ENCODE results near the gene ASXL1. TPM values are rescaled to one million over a fixed set of nuclear protein-coding genes. Genes with fewer than 3 reads are reported as not detected.

ASXL1 gene
- total and polyA plus RNA-seq, 9 of the 15 experiments (the other 6 are each of a cell fraction or from before 2014, with no cell fraction given) = 6.5 to 65.3 (median 32.3) TPM

- no TSS peak for BruUV-seq (replicated peaks)
- Histone ChIP-seq H4K20me1 (replicated peaks; ENCODE audit: control insufficient read depth, insufficient read depth, low read length) (no peaks in the 10 kb centered on the region), H3K27ac (ENCODE audit: extremely low read depth, low read depth, low read length) (no peak overlapping the region), H3K4me2 (ENCODE audit: insufficient read depth, low read length) (no peak overlapping the region), H3K9ac (ENCODE audit: insufficient read depth in 1 of 2, low read depth in 2 of 2, low read length in 2 of 2) (no peak overlapping the region; a peak in 1 of 4 replicates), H3K27me3 (ENCODE audit: control insufficient read depth in 2 of 2, insufficient read depth in 2 of 2, low read length in 2 of 2) (no peaks in the 10 kb centered on the region), H3K4me1 (replicated peaks in 1 of 2; ENCODE audit: control insufficient read depth in 2 of 2, insufficient read depth in 2 of 2, low read length in 2 of 2) (peaks cover 0 to 4% of the 10 kb centered on the region in 2 experiments; a peak in 2 of 5 replicates), H3K9me1 (ENCODE audit: control insufficient read depth, insufficient read depth, low read length) (no peaks in the 10 kb centered on the region), H3K79me2 (ENCODE audit: control insufficient read depth, insufficient read depth, low read length) (no peaks in the 10 kb centered on the region), H3K9me3 (replicated peaks; ENCODE audit: control insufficient read depth, insufficient read depth, low read depth, low read length) (no peaks in the 10 kb centered on the region), H2AFZ (ENCODE audit: low read depth, low read length) (no peak overlapping the region), H3K36me3 (ENCODE audit: control insufficient read depth, insufficient read depth, low read length) (peaks cover 13% of the 10 kb centered on the region; the same call in 2 of the 3 replicates), H3K4me3 (no peak overlapping the region)
- POLR2A ChIA-PET = interaction anchor here (0.7 kb wide), 1 partner anchor 42 kb away, joined by 3 read pairs; no protein-coding TSS in a partner anchor
- no peak for DNase-seq (ENCODE audit: extremely low read depth in 1 of 4, low spot score in 3 of 4)
- WGBS (ENCODE audit: insufficient coverage, low coverage, missing lambda C conversion rate) = 87% methylated on average over 7 of the region's 7 CpGs
- CTCF ChIA-PET (ENCODE audit: low intra/inter-chr PET ratio) = no interaction called here
- intact Hi-C loops (cut with micrococcal nuclease) (no loop called here), in situ Hi-C loops (cut with MboI) (no loop called here)
- no peak for TF ChIP-seq ZFP91 (CRISPR knock-in tag; IDR thresholded peaks at IDR 0.05)
- TF ChIP-seq ZNF75A (CRISPR knock-in tag; IDR thresholded peaks at IDR 0.05) = no peak
- TF ChIP-seq COPS2 (conservative IDR thresholded peaks at IDR 0.05) = no peak
- TF ChIP-seq EZH2 (IDR thresholded peaks at IDR 0.05; ENCODE audit: borderline replicate concordance, low read depth, low read length) = no peak
- no peak for TF ChIP-seq AFF4 (CRISPR knock-in tag; IDR thresholded peaks at IDR 0.05)
- TF ChIP-seq ZNF133 (CRISPR knock-in tag; IDR thresholded peaks at IDR 0.05) = no peak
- no peak for TF ChIP-seq MIER1 (IDR thresholded peaks at IDR 0.05; ENCODE audit: low read depth)
- TF ChIP-seq CLOCK (CRISPR knock-in tag; IDR thresholded peaks at IDR 0.05; ENCODE audit: borderline replicate concordance) = no peak
- no peak for FAIRE-seq
- ATAC-seq = no peak
Measured at GRCh38 chr20:32316667-32317066, 41.5 kb upstream of the ASXL1 start.
